A673 (cell line): Measurements from ENCODE around the gene OR4D11. TPM values are rescaled to one million over a fixed set of nuclear protein-coding genes. Genes with fewer than 3 reads are reported as not detected.
"Not testable (repeated sequence)": the region's sequence is repeated elsewhere in the genome, so short reads cannot be mapped to it uniquely, and the experiment has no call there.

Experiments used
- BruUV-seq: library from RNA; stranded (reverse); fragments of 400-500 nt; replicated peaks from 2 replicates; lab custom pipeline; 2021; lab: Mats Ljungman, UMichigan
- CTCF ChIA-PET: fragments of 300-600 bp; sonication (Branson Sonifier 250); formaldehyde crosslinking; loops from one replicate; lab custom pipeline; 2022; ENCODE audit warnings: antibody characterized with exemption; lab: Charles Lee
- POLR2A ChIA-PET: fragments of 300-600 bp; sonication (Branson Sonifier 250); formaldehyde crosslinking; loops from one replicate; lab custom pipeline; 2022; ENCODE audit warnings: antibody characterized with exemption; ENCODE audit not compliant: low non-redundant PET; lab: Charles Lee
- DNase-seq: peaks from one replicate; pipeline ENCODE4 v3.0.0-alpha.2; 2015; ENCODE audit warnings: low spot score
- H3K27ac ChIP-seq: fragments of 200-600 bp; sonication (generic); 2 replicates; pipeline ENCODE4 v1.5.1; 2016; ENCODE audit warnings: mixed run types, low read depth, mild to moderate bottlenecking, mixed read lengths, antibody characterized with exemption, low read length; ENCODE audit not compliant: poor library complexity, severe bottlenecking
- H3K27me3 ChIP-seq: fragments of 200-600 bp; sonication (generic); replicated peaks from 2 replicates; pipeline ENCODE4 v1.6.1; 2017; ENCODE audit warnings: mixed run types, low read depth, mild to moderate bottlenecking, mixed read lengths, antibody characterized with exemption, low read length; ENCODE audit not compliant: insufficient read depth, poor library complexity
- H3K36me3 ChIP-seq: fragments of 200-600 bp; sonication (generic); 2 replicates; pipeline ENCODE4 v1.6.1; 2016; ENCODE audit warnings: mixed run types, mild to moderate bottlenecking, mixed read lengths, antibody characterized with exemption, low read length; ENCODE audit not compliant: insufficient read depth, poor library complexity, severe bottlenecking
- H3K4me1 ChIP-seq: fragments of 200-600 bp; sonication (generic); 2 replicates; pipeline ENCODE4 v1.6.1; 2017; ENCODE audit warnings: mixed run types, mild to moderate bottlenecking, mixed read lengths, antibody characterized with exemption, low read length; ENCODE audit not compliant: insufficient read depth, poor library complexity, severe bottlenecking
- H3K4me3 ChIP-seq: fragments of 200-600 bp; sonication (generic); 2 replicates; pipeline ENCODE4 v1.5.1; 2016; ENCODE audit warnings: low read depth, mixed run types, mild to moderate bottlenecking, mixed read lengths, low read length; ENCODE audit not compliant: poor library complexity, severe bottlenecking
- H3K9me3 ChIP-seq: fragments of 200-600 bp; sonication (generic); 2 replicates; pipeline ENCODE4 v1.6.1; 2016; ENCODE audit warnings: mixed run types, low read depth, mild to moderate bottlenecking, mixed read lengths, antibody characterized with exemption, low read length; ENCODE audit not compliant: poor library complexity, severe bottlenecking
- CTCF ChIP-seq: fragments of 300-800, 200-600 bp; sonication (generic); conservative IDR thresholded peaks from 2 replicates; pipeline ENCODE4 v1.5.1; 2017; ENCODE audit warnings: low read depth, mild to moderate bottlenecking, antibody characterized with exemption, low read length, moderate library complexity, mixed read lengths
- EZH2 ChIP-seq: fragments of 200-600 bp; sonication (generic); IDR thresholded peaks from 2 replicates; pipeline ENCODE4 v1.6.1; 2017; ENCODE audit warnings: borderline replicate concordance, low read depth, mild to moderate bottlenecking, mixed read lengths, antibody characterized with exemption, low read length; ENCODE audit not compliant: poor library complexity, severe bottlenecking
- intact Hi-C: fragments of 100-400 bp; cut with micrococcal nuclease; formaldehyde crosslinking; loops from one replicate; pipeline ENCODE4 v1.10.0; 2022; ENCODE audit not compliant: unreplicated experiment
- total RNA-seq: library from RNA; stranded (reverse); gene quantifications from 2 replicates; pipeline ENCODE4 v1.2.3, GENCODE V29; 2021

Gene OR4D11
- total RNA-seq, 1 experiment from 2014 or later, result not detected

- TF ChIP-seq CTCF, result no peak
- Histone ChIP-seq H3K27ac (no peak overlapping the region), H3K9me3 (no peaks in the 10 kb centered on the region), H3K4me1 (no peaks in the 10 kb centered on the region), H3K27me3 (no peaks in the 10 kb centered on the region), H3K4me3 (no peak overlapping the region), H3K36me3 (no peaks in the 10 kb centered on the region)
- no peak for DNase-seq
- BruUV-seq, result no TSS peak
- POLR2A ChIA-PET, result no interaction called here
- intact Hi-C loops, result no loop called here
- CTCF ChIA-PET, result interaction anchor here (0.5 kb wide), 1 partner anchor 19 kb away, joined by 11 read pairs; no protein-coding TSS in a partner anchor
Measured at GRCh38 chr11:59542142-59542810, 38.9 kb downstream of the OR4D11 start.

GRCh38 chr11:59543713-59544112 lies 40.3 kb downstream of the OR4D11 start:
- intact Hi-C loops, H3K4me3 ChIP-seq, CTCF ChIA-PET, BruUV-seq, H3K36me3 ChIP-seq, POLR2A ChIA-PET, H3K9me3 ChIP-seq, DNase-seq, H3K27ac ChIP-seq, H3K4me1 ChIP-seq, H3K27me3 ChIP-seq: not testable (repeated sequence)

- no peak for DNase-seq
- Histone ChIP-seq H3K36me3 (no peaks in the 10 kb centered on the region), H3K4me1 (peaks cover 15% of the 10 kb centered on the region), H3K27ac (no peak overlapping the region), H3K9me3 (no peaks in the 10 kb centered on the region), H3K27me3 (no peaks in the 10 kb centered on the region), H3K4me3 (no peak overlapping the region)
- BruUV-seq, result no TSS peak
- POLR2A ChIA-PET, result no interaction called here
- CTCF ChIA-PET, result no interaction called here
- no peak for TF ChIP-seq CTCF
- no peak for TF ChIP-seq EZH2
- intact Hi-C loops, result no loop called here
Measured at GRCh38 chr11:59544869-59545178, 41.4 kb downstream of the OR4D11 start.
